Colon (tissue), 2 donors: Measurements from ENCODE around the gene MGRN1.
"Not testable (repeated sequence)": the region's sequence is repeated elsewhere in the genome, so short reads cannot be mapped to it uniquely, and the experiment has no call there.

Experiments used
- FAIRE-seq: peaks from 2 replicates; lab custom pipeline; 2012; peaks lifted over from hg19 to GRCh38; lab: Jason Lieb, UNC
- donor health status: control.
- donor health status: control.

The MGRN1 gene

DNA sequence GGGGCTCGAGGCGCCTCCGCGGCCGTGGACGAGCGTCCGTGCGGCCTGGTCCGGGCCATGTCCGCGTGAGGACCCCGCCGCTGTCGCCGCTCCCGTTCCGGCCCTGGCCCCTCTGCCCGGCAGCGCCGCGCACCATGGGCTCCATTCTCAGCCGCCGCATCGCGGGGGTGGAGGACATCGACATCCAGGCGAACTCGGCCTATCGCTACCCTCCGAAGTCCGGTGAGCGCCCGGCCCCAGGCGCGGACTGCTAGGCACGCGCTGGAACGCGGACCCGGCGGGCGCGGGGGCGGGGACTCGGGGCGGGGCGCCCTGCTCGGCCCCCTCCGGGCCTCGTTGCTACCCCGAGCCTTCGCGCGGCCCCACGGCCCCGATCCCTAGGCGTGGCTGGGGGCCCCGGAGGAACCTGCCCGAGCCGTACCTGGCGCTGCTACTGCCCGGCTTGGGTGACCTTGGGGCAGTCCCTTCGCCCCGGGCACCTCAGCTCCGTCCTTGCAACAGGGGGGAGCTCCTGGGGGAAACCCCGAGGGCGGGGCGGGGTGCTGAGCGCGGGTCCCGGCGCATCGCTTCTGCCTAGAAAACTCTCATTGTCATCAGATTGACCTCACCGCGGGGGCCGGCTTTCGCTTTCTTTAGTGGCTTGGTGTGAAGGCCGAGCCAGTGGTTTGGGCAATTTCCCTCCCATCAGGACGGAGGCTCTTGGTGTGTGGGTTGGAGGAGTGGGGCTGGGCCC, 367 bp downstream of the MGRN1 start:
- no peak for FAIRE-seq

DNA sequence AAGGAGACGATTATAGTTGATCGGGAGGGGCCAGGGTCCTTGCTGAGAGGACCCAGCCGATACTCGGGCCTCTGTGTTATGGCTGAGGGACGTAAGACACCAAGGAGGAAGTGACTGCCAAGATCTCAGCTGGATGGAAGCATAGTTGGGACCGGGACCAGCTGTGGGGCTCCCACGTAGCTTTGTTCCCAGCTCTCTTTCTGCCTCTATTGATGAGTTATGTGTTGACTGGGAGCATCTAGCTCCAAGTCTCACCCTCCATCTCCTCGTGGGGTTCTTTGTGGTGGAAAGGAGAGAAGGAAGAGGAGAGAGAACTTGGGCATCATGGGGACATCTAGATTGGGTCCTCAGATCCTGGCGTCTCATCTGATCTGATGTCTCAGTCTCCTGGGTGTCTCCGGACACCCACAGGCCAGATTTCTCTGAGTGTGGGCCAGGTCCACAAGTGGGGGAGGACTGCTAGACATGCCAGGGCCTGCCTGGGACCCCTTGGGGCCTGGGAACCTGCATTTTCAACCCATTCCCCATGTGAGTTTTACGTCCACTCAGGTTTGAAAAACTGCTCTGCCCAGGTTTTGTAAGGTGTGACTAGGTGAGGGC, 1.0 kb downstream of the MGRN1 start:
- FAIRE-seq, result no peak

DNA sequence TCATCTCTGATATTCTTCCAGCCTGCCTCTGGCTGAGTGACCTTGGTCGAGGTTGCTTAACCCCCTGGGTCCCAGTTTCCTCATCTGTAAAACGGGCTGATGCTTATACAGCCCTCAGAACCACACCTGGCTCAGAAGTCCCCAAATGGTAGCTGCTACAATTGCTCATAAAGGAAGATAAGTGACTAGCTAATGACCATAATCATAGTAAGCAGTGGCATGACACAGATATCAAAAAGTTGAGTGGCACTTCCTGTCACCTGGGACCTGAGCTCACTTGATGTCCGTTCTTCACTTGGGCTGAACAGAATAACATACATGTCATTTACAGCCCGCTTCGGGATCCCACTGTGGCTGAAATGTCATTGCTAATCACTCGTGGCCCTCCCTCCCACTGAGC, 1.8 kb downstream of the MGRN1 start:
- FAIRE-seq, result no peak

DNA sequence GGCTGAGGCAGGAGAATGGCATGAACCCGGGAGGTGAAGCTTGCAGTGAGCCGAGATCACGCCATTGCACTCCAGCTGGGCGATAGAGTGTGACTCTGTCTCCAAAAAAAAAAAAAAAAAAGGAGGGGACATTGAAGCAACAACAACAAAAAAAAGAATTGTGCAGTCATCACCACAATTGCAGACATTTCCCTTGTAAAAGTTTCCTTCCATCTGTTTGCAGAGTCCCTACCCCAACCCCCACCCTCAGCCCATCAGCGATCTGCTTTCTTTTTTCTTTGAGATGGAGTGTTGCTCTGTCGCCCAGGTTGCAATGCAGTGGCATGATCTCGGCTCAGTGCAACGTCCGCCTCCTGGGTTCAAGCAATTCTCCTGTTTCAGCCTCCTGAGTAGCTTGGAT, 3.7 kb downstream of the MGRN1 start:
- no peak for FAIRE-seq

DNA sequence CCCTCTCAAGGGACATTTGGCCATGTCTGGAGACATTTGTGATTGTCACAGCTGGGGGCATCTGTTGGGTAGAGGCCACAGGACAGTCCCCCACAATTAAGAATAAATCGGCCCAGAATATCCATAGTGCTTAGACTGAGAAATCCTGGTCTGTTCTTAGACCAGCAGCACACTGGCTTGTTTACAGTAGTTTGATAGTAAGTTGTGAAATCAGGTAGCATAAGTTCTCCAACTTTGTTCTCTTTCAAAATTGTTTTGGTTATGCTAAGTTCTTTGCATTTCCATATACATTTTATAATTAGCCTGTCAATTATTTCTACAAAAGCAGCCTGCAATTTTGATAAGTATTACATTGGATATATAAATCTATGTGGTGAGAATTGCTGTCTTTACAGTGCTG, 6.8 kb downstream of the MGRN1 start:
- FAIRE-seq, result no peak

DNA sequence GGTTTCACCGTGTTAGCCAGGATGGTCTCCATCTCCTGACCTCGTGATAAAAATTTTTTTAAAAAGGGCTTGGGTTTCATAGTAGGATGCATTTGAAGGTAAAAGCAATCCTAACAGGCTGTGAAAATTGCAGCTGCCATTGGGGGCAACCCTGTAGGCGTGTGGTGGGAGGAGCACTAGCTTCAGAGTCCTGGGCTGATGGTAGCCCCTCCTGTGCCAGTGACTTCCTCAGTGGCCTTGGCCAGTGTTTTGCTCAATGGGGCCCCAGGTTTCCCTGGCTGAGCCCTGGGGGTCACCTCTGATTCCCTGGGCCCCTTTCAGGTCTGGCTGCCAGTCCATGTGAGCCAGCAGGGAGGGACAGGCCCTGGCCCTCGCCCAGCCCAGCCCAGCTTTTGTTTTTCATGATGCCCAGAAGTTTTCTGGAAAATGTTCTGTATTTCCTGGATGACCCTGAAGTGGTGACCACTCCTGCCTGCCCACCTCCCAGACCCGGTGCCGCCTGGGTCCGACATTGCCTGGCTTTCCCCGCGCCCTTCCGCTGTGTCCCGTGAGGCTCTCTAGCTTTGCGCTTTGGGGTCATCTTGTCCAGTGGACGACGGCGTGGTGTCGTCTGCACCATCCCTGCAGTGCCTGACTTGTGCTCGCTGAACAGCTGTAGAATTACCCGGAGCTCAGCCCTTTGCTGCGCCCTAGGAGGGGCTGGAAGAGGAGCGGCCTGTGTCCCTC, 9.4 kb downstream of the MGRN1 start:
- FAIRE-seq, result no peak

DNA sequence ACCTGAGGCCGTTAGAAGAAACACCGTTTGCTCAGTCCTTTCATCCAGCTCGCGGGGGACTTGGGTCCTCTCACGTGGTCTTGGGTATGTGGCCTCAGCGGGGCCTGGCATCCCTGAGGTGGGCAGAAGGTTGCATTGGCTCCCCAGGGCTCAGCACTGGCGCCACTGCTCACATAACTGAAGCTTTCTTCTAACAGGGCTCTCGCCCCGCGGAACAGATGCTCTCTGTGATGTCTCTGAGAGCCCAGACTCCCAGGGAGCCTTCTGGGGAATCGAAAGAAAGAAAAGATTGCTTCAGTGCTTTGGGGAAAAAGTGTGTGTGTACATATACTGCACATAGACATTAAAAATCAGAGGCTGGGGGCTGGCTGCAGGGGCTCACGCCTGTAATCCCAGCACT, 10.1 kb downstream of the MGRN1 start:
- FAIRE-seq, result no peak

DNA sequence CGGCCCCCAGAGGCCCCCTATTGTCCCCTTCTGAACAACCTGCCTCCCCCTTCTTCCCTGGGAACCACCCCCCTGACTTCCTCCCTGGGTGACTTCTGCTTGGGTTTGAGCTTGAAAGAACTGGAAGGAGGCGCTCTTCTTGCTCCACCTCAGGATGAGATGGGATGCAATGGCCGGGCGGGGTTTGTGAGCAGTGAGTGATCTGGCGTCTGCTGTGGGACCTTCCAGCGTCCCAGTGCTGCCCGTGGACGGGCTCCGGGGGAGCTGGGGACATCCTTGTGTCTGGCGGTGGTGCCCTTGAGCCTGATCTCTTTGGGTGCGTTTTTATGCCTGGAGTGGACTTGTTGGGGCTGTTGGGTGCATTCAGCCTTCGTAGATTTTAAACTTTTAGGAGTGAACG, 11.6 kb downstream of the MGRN1 start:
- no peak for FAIRE-seq

DNA sequence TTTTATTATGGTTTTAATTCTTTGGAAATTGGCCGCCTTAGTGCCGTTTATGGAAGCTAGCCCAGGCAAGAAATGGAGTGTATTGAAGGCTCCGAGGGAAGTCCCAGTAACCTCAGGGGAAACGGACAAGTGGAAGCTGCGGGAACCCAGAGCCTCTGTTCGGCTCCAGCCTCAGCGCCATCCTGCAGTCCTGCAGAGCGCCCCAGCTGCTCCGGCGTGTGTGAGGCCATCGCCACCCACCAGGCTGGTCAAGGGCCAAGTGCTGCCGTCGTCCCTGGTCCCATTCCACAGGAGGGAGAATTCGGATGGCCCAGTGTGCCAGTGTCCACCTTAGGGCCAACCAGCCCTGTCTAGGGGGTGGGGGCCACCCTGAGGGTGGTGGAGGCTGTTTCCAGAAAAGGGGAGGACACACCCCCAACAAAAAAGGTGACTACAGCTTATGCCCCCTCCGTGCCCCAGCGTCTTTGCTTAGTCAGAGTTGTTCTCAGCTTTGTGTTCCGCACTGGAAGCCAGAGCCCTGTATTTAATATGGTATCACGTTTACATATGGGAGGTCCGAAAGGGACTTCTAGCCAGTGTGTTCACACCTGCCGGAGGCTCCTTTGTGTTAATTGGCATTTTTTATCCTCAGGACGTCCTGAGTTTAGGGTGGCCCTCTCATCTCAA, 13.0 kb downstream of the MGRN1 start:
- FAIRE-seq, result no peak

DNA sequence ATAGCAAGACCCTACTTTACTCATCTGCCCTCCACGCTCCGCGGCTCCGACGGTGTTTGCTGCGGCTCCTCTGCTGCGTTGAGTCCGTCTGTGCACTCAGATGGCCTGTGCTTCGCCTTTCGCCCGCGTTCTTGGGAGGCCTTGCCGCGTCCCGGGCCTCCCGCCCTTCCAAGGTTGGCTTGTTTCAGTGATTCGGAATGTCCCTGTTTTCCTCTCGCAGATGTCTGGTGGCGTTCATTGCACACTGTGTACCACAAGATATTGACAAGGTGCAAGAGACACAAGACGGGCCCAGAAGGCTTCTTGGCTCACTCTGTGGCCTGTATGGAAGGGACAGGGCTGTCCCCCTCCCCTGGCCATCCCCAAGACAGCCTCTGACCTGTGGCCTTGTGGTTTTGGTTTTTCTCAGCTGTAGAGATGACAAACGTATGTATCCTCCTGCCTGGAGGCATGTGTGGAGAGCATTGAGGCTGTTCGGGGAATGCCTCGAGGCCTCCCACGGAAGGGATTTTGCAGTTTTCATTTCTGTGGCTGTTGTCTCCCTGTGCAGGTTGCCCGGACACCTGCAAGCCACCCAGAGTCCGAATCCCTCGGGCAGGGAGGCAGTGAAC, 15.4 kb downstream of the MGRN1 start:
- FAIRE-seq, result no peak

DNA sequence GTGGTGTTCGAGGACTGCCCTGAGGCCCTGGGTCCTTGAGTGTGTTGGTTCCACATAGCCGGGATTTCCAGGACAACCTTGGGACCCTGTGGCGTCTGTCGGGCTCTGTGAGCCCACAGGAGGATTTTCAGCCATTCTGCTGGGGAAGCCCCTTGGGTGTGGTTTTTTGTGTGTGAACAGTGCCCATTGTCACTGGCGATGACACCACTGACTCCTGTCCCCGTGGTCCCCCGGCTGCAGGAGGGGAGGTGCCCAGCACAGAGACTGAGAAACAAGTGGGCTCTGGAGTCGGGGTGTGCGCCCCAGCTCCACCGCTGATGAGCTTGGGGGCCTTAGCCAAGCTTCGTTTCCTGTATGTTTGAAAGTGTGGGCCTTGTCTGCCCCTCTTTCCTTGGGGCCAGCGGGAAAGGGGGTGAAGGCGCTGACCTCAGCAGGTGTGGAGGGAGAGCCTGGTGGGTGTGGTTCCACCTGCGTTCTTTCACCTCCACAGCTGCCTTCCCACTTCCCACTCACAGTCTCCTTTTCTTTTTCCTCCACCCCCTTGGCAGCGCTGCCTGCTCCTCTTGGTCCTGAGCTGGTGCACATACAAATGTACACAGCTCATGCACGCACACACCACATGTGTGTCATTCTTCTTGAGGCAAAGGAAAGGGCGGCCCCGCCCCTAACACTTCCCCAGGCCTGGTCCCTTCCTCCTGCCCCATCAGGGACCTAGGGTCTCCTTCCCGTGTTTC, 16.1 kb downstream of the MGRN1 start:
- FAIRE-seq, result no peak

DNA sequence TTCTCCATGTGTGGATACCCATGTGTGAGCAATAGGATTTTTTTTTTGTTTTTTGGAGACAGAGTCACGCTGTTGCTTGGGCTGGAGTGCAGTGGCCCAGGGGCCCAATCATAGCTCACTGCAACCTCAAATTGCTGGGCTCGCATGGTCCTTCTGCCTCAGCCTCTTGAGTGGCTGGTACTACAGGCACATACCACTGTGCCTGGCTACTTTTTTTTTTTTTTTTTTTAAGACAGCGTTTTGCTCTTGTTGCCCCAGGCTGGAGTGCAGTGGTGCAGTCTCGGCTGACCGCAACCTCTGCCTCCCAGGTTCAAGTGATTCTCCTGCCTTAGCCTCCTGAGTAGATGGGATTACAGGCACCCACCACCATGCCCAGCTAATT, 16.7 kb downstream of the MGRN1 start:
- no peak for FAIRE-seq

DNA sequence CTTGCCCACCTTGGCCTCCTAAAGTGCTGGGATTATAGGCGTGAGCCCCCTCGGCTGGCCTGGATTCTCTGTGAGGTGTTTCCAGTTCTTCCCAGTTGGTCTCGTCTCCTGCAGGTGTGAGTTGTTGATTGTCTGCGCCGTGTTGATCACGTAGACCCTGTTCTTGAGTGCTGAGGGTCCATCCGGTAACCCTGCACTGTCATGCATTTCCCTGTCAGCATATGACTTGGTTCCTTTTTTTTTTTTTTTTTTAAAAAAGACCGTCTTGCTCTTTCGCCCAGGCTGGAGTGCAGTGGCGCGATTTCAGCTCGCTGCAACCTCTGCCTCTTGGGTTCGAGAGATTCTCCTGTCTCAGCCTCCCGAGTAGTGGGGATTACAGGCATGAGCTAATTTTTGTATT, 17.3 kb downstream of the MGRN1 start:
- no peak for FAIRE-seq

DNA sequence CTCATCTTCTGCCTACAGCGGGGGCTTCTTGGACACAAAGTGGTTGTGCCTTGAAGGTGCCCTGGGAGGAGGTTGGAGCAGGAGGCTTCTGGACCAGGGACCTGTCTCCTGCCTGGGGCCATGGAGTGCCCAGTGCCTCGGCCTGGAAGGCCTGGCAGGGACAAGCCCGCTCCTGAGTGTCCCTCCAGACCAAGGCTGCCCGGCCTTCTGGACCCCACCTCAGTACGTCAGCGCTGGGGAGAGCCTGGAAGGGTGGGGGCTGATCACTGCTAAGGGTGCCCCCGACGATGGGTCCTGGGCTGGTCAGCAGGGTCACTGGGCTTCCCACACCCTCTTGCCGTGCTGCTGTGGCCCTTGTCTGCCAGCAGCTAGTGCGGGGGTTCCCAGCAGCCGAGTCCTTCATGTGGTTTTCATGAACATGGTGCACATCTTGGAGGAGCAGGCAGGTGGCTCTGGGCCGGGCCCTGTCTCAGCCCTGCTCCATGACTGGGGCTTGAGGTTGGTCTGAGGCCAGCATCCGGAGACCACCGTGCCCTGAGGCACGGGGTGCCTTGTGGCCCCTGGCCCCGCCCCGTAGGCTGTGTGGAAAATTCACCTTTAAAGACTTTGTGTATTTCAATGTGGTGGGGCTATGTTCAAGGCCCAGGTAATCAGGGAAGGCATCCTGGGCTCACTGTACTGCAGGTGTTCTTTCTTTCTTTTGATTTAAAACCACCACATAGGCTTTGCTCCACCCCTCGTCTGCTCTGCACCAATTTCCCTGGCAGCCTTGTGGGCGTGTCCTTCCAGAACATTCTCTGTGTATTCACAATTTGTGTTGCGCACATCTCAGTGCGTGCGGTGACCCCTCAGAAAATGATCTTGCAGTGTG, 22.4 kb downstream of the MGRN1 start:
- FAIRE-seq, result no peak

DNA sequence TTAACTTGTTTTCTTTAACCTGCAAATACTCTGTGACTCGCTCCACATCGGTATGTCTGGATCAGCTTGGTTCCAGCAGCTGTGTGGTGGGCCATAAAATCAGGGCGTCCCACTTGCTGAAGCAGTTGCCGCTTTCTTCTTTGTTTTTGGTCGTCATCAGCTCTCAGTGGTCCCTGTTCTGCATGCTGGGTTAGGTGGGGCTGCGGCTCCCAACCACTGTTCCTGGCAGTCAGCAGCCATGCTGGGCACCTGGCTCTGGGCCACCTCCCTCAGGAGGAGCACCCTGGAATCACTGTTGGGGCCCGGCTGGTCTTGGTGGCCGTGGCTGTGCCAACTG, 23.0 kb downstream of the MGRN1 start:
- FAIRE-seq, result no peak

DNA sequence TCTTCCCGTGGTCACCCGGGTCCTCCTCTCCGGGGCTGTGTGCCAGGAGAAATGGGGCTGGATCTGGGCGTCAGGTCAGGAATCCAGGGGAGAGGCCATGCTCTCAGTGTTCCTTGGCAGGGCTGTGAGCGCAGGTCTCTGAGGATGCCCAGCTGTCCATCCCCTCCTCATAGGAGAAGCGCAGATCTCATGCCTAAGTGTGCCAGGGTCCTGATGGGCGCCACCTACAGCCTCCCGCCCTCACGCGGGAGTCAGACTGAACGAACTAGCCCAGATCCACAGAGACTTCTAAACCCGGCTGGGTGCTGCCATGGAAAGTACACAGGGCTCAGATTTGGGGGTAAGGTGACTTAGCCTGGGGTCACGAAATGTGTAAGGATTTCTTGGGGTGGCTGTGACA, 24.3 kb downstream of the MGRN1 start:
- no peak for FAIRE-seq

DNA sequence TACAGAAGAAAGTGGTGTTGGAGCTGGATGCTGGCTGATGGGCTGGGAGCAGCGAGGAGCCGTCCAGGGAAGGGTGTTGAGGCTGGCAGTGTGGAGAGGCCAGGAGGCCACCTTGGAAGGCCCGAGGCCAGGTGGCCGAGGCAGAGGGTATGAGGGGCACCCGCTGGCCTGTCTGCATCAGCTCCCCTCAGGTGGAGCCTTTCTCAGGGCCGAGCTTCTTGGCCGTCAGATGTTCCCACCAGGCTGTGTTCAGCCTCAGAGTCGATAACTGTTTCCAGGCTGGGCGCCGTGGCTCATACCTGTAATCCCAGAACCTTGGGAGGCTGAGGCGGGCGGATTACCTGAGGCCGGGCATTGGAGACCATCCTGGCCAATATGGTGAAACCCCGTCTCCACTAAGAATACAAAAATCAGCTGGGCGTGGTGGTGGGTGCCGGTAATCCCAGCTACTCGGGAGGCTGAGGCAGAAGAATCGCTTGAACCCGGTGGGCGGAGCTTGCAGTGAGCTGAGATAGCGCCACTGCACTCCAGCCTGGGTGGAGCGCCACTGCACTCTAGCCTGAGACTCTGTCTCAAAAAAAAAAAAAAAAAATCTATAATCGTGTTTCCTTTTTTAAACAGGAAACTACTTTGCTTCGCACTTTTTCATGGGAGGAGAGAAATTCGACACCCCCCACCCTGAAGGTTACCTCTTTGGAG, 25.3 kb downstream of the MGRN1 start:
- FAIRE-seq, result no peak

DNA sequence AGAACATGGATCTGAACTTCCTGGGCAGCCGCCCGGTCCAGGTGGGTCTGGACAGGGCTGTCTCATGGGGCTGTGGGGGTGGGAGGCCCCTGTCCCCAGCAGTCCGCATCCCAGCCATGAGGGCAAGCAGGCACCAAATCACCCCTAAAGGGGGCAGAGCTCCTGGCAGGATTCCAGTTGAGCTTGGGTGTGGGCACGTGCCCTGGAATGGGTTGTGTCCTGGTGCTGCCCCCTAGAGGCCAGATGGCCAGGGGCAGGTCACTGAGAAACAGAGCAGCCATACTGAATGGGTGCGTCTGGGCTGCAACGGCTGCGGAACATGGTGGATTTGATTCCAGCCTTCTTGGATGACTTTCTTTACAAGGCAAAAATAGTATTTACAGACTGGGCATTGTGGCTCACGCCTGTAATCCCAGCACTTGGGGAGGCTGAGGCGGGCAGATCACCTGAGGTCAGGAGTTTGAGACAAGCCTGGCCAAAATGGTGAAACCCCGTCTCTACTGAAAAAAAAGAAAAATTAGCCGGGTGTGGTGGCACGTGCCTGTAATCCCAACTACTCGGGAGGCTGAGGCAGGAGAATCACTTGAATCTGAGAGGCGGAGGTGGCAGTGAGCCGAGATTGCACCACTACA, 25.9 kb downstream of the MGRN1 start:
- FAIRE-seq, result not testable (repeated sequence)

DNA sequence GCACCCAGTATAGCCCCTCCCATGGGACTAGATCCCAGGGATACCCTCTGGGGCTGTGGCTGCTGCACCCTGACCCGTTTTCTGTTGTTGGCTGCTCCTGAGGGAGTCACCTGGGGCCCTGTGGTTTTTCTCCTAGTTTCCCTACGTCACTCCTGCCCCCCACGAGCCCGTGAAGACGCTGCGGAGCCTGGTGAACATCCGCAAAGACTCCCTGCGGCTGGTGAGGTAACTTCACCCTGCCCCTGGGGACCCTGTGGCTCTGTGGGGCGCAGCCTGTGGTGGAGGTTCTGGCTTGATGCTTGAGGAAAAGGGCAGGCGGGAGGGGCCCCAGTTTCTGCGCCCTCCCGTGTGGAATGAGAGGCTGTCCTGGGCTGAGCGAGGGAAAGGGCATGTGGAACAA, 27.2 kb downstream of the MGRN1 start:
- FAIRE-seq, result no peak

DNA sequence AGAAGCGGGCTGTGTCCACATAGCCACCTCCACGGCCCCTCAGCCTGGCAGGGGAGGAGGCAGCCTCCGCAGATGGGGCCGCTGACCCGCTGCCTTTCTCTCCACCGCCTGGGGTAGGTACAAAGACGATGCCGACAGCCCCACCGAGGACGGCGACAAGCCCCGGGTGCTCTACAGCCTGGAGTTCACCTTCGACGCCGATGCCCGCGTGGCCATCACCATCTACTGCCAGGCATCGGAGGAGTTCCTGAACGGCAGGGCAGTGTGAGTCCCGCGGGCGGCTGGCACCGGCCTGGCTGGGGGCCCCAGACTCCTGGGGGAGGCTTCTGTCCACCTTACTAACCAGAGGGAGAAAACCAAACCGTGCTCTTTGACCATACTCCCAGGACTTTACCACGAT, 27.9 kb downstream of the MGRN1 start:
- FAIRE-seq, result no peak
